H1 (cell line): ENCODE data around the gene SELENOO. TPM values are rescaled to one million over a fixed set of nuclear protein-coding genes. Genes with fewer than 3 reads are reported as not detected.

Experiments
- CTCF ChIA-PET: fragments of 300-600 bp; sonication (Branson Sonifier 250); formaldehyde crosslinking; loops from one replicate; lab custom pipeline; 2021; ENCODE audit not compliant: partially characterized antibody; lab: Charles Lee
- POLR2A ChIA-PET: fragments of 300-600 bp; sonication (Branson Sonifier 250); formaldehyde crosslinking; loops from one replicate; lab custom pipeline; 2021; ENCODE audit warnings: inconsistent platforms; ENCODE audit not compliant: partially characterized antibody; lab: Charles Lee
- DNase-seq, 2 experiments: peaks; one replicate each; pipeline versions ENCODE4 v3.0.0 to v3.0.0-alpha.2; 2010 to 2022; ENCODE audit warnings: low spot score in 2 of 2, low read depth in 1 of 2, mixed read lengths in 1 of 2
- FAIRE-seq: peaks from 2 replicates; lab custom pipeline; 2011; peaks lifted over from hg19 to GRCh38; lab: Jason Lieb, UNC
- H2AFZ ChIP-seq: 2 replicates; pipeline ENCODE4 v1.8.1; 2012; ENCODE audit warnings: low read length, inconsistent platforms
- H2AK5ac ChIP-seq: 2 replicates; pipeline ENCODE4 v1.6.1; 2013; ENCODE audit warnings: low read depth, low read length
- H2BK120ac ChIP-seq: replicated peaks from 2 replicates; pipeline ENCODE3; 2013; ENCODE audit warnings: low read depth, low read length, inconsistent platforms
- H2BK12ac ChIP-seq: 2 replicates; pipeline ENCODE4 v1.6.1; 2013; ENCODE audit warnings: low read depth, low read length
- H2BK15ac ChIP-seq: 2 replicates; pipeline ENCODE4 v1.6.1; 2013; ENCODE audit warnings: low read length
- H2BK20ac ChIP-seq: 2 replicates; pipeline ENCODE4 v1.6.1; 2013; ENCODE audit warnings: low read length
- H2BK5ac ChIP-seq: 2 replicates; pipeline ENCODE4 v1.6.1; 2013; ENCODE audit warnings: low read depth, low read length
- H3K14ac ChIP-seq: 2 replicates; pipeline ENCODE4 v1.6.1; 2013; ENCODE audit warnings: inconsistent platforms; ENCODE audit not compliant: insufficient read length
- H3K18ac ChIP-seq: 2 replicates; pipeline ENCODE4 v1.6.1; 2013; ENCODE audit warnings: low read length; ENCODE audit errors: extremely low read depth
- H3K23ac ChIP-seq: 2 replicates; pipeline ENCODE4 v1.6.1; 2013; ENCODE audit warnings: inconsistent platforms; ENCODE audit not compliant: insufficient read length
- H3K23me2 ChIP-seq: 2 replicates; pipeline ENCODE4 v1.6.1; 2013; ENCODE audit warnings: low read depth, low read length
- H3K27ac ChIP-seq: 2 replicates; pipeline ENCODE4 v1.6.1; 2011; ENCODE audit warnings: low read depth, low read length, inconsistent platforms
- H3K27me3 ChIP-seq, 4 experiments: replicated peaks in 1 of 4; 1 replicate in 1 of 4; 2 replicates in 3 of 4; pipeline versions ENCODE4 v1.6.1 to v1.8.1; 2011 to 2013; ENCODE audit warnings: low read length in 3 of 4, mild to moderate bottlenecking in 3 of 4, inconsistent platforms in 2 of 4, mixed read lengths in 2 of 4, moderate library complexity in 1 of 4; ENCODE audit not compliant: control insufficient read depth in 3 of 4, insufficient read depth in 3 of 4; ENCODE audit errors: extremely low read depth in 1 of 4
- H3K36me3 ChIP-seq, 4 experiments: 2 replicates each; pipeline versions ENCODE4 v1.6.1 to v1.8.1; 2011 to 2013; ENCODE audit warnings: mild to moderate bottlenecking in 4 of 4, low read length in 3 of 4, moderate library complexity in 2 of 4, control low read depth in 1 of 4, inconsistent platforms in 1 of 4; ENCODE audit not compliant: insufficient read depth in 4 of 4, control insufficient read depth in 2 of 4
- H3K4ac ChIP-seq: replicated peaks from 2 replicates; pipeline ENCODE3; 2013; ENCODE audit warnings: low read length, low read depth, mixed read lengths, inconsistent platforms; ENCODE audit not compliant: insufficient read length
- H3K4me1 ChIP-seq, 4 experiments: replicated peaks in 1 of 4; 1 replicate in 1 of 4; 2 replicates in 3 of 4; pipeline versions ENCODE4 v1.6.1 to v1.8.1; 2011 to 2013; ENCODE audit warnings: low read length in 3 of 4, inconsistent platforms in 2 of 4, mixed read lengths in 1 of 4; ENCODE audit not compliant: insufficient read depth in 4 of 4, control insufficient read depth in 3 of 4
- H3K4me2 ChIP-seq, 2 experiments: 2 replicates each; pipeline versions ENCODE4 v1.6.1 to v1.8.1; 2011 to 2013; ENCODE audit warnings: low read depth in 2 of 2, low read length in 2 of 2, control low read depth in 1 of 2, inconsistent platforms in 1 of 2, mild to moderate bottlenecking in 1 of 2; ENCODE audit not compliant: insufficient read depth in 1 of 2
- H3K4me3 ChIP-seq, 4 experiments: fragments of 200-600, 300-600 bp in 1 of 4; sonication (generic), shearing (Covaris generic), sonication (Bioruptor Twin) in 1 of 4; 2 replicates each; pipeline versions ENCODE4 v1.5.1 to v1.8.1; 2011 to 2016; ENCODE audit warnings: low read length in 4 of 4, low read depth in 3 of 4, control low read depth in 2 of 4, inconsistent platforms in 2 of 4, mild to moderate bottlenecking in 2 of 4, mixed read lengths in 1 of 4, moderate library complexity in 1 of 4; ENCODE audit not compliant: insufficient read depth in 2 of 4; ENCODE audit errors: extremely low read depth in 1 of 4
- H3K56ac ChIP-seq: replicated peaks from 2 replicates; pipeline ENCODE3; 2013; ENCODE audit warnings: low read depth, mild to moderate bottlenecking, mixed read lengths, low read length, inconsistent platforms; ENCODE audit not compliant: insufficient read length
- H3K79me1 ChIP-seq: 2 replicates; pipeline ENCODE4 v1.6.1; 2013; ENCODE audit warnings: low read depth, low read length, control low read depth
- H3K79me2 ChIP-seq, 2 experiments: 2 replicates each; pipeline versions ENCODE4 v1.6.1 to v1.8.1; 2012 to 2013; ENCODE audit warnings: low read length in 2 of 2, mild to moderate bottlenecking in 2 of 2, inconsistent platforms in 1 of 2; ENCODE audit not compliant: insufficient read depth in 2 of 2, control insufficient read depth in 1 of 2
- H3K9ac ChIP-seq, 4 experiments: replicated peaks in 1 of 4; 1 replicate in 1 of 4; 2 replicates in 3 of 4; pipeline versions ENCODE4 v1.6.1 to v1.8.1; 2011 to 2013; ENCODE audit warnings: low read depth in 3 of 4, low read length in 3 of 4, control low read depth in 2 of 4, mild to moderate bottlenecking in 2 of 4, moderate library complexity in 2 of 4, inconsistent platforms in 1 of 4; ENCODE audit errors: extremely low read depth in 1 of 4
- H3K9me3 ChIP-seq, 2 experiments: 2 replicates each; pipeline versions ENCODE4 v1.6.1 to v1.8.1; 2012 to 2013; ENCODE audit warnings: mild to moderate bottlenecking in 2 of 2, moderate library complexity in 2 of 2, control low read depth in 1 of 2, inconsistent platforms in 1 of 2, low read depth in 1 of 2, low read length in 1 of 2, mixed read lengths in 1 of 2; ENCODE audit not compliant: insufficient read depth in 2 of 2
- H4K20me1 ChIP-seq, 2 experiments: replicated peaks in 1 of 2; 2 replicates each; pipeline versions ENCODE3 to v1.8.1; 2011 to 2013; ENCODE audit warnings: inconsistent platforms in 2 of 2, low read length in 2 of 2, mild to moderate bottlenecking in 1 of 2; ENCODE audit not compliant: insufficient read depth in 2 of 2, control insufficient read depth in 1 of 2
- H4K5ac ChIP-seq: 2 replicates; pipeline ENCODE4 v1.6.1; 2013; ENCODE audit warnings: low read length, low read depth, mixed read lengths, inconsistent platforms; ENCODE audit not compliant: insufficient read length
- H4K8ac ChIP-seq: 2 replicates; pipeline ENCODE4 v1.8.0; 2013; ENCODE audit warnings: mild to moderate bottlenecking, moderate library complexity, low read length, inconsistent platforms; ENCODE audit not compliant: insufficient read depth; ENCODE audit errors: extremely low read depth
- H4K91ac ChIP-seq: replicated peaks from 2 replicates; pipeline ENCODE3; 2013; ENCODE audit warnings: low read length, mixed read lengths, inconsistent platforms; ENCODE audit not compliant: insufficient read length
- BACH1 ChIP-seq: IDR thresholded peaks from 2 replicates; pipeline ENCODE4 v1.6.1; 2012; ENCODE audit warnings: low read length, improper control_type of control experiment
- EGR1 ChIP-seq: IDR thresholded peaks from 2 replicates; pipeline ENCODE4 v1.6.1; 2011; ENCODE audit warnings: low read depth, low read length, borderline replicate concordance
- GTF2F1 ChIP-seq: IDR thresholded peaks from 2 replicates; pipeline ENCODE4 v1.6.1; 2012; ENCODE audit warnings: low read depth, low read length, improper control_type of control experiment, borderline replicate concordance
- KDM1A ChIP-seq: fragments of 200-600, 300-600 bp; sonication (generic); IDR thresholded peaks from 2 replicates; pipeline ENCODE4 v1.7.1; 2016; ENCODE audit warnings: mild to moderate bottlenecking, low read length, borderline replicate concordance
- NRF1 ChIP-seq: IDR thresholded peaks from 2 replicates; pipeline ENCODE4 v1.6.1; 2011; ENCODE audit warnings: mild to moderate bottlenecking, low read depth, low read length, improper control_type of control experiment
- POLR2A ChIP-seq, 2 experiments: IDR thresholded peaks; 1 replicate in 1 of 2; 2 replicates in 1 of 2; pipeline ENCODE4 v1.6.1; 2011; ENCODE audit warnings: low read depth in 2 of 2, low read length in 2 of 2, mild to moderate bottlenecking in 2 of 2; ENCODE audit errors: control extremely low read depth in 1 of 2
- USF2 ChIP-seq: IDR thresholded peaks from 2 replicates; pipeline ENCODE4 v1.6.1; 2011; ENCODE audit warnings: low read length, improper control_type of control experiment
- WGBS, 2 experiments: shearing (Covaris generic) in 1 of 2; methylation state at CpG; one replicate each; pipeline versions ENCODE4 v1.1.6 to v1.1.7; 2013 to 2015; ENCODE audit warnings: low lambda C conversion rate in 2 of 2, mixed read lengths in 2 of 2, inconsistent platforms in 1 of 2, low coverage in 1 of 2, missing lambda C conversion rate in 1 of 2; ENCODE audit not compliant: insufficient replicate concordance in 2 of 2, insufficient coverage in 1 of 2, insufficient read length in 1 of 2; ENCODE audit errors: extremely low coverage in 1 of 2, missing lambda C conversion rate in 1 of 2; 5-methylcytosine and 5-hydroxymethylcytosine counted together
- polyA plus RNA-seq, 7 experiments: library from polyadenylated mRNA; depleted of rRNA in 3 of 7; stranded (reverse) in 5 of 7; unstranded in 2 of 7; fragments of >200 nt in 5 of 7; fragments of 200-250 nt in 2 of 7; gene quantifications; 1 replicate in 5 of 7; 2 replicates in 1 of 7; 4 replicates in 1 of 7; pipeline versions ENCODE4 v1.2.1 to v1.2.3, GENCODE V29; 2011 to 2013; ENCODE audit warnings: missing spikeins in 2 of 7, mixed read lengths in 2 of 7
- total RNA-seq: library from RNA; stranded (reverse); fragmentation: NEBNext Ultra II Directional; extraction: Animal tissue kit (Norgen Biotek cat#: 25700); gene quantifications from 2 replicates; pipeline ENCODE4 v1.2.1, GENCODE V29; 2021

The SELENOO gene
- total and polyA plus RNA-seq, 2 of the 8 experiments (the other 6 are each of a cell fraction or from before 2014, with no cell fraction given), result 18.6 to 25.1 TPM

GRCh38 chr22:50161508-50162390 lies 39.1 kb upstream of the SELENOO start:
- FAIRE-seq (no peak), DNase-seq (no peak)

More at GRCh38 chr22:50161508-50162390, 39.1 kb upstream of the SELENOO start:
- Histone ChIP-seq H3K4ac (no peak overlapping the region), H3K4me1 (peaks cover 0 to 8% (median 0%) of the 10 kb centered on the region in 4 experiments; a peak in 1 of 7 replicates), H3K56ac (no peak overlapping the region), H3K9ac (no peak overlapping the region), H3K4me2 (no peak overlapping the region), H3K23ac (no peak overlapping the region), H3K4me3 (no peak overlapping the region), H3K27ac (no peak overlapping the region), H3K36me3 (no peaks in the 10 kb centered on the region), H2BK20ac (peak overlapping the region; percentile 61; the same call in 1 of the 2 replicates), H2BK15ac (no peak overlapping the region; the same call in 1 of the 2 replicates), H3K18ac (no peak overlapping the region), H3K27me3 (no peaks in the 10 kb centered on the region; a peak in 2 of 7 replicates), H3K9me3 (peaks cover 0 to 7% of the 10 kb centered on the region in 2 experiments; a peak in 1 of 4 replicates), H2AK5ac (peak overlapping the region; percentile 93; the same call in 1 of the 2 replicates), H3K23me2 (no peaks in the 10 kb centered on the region), H2AFZ (no peak overlapping the region), H4K8ac (no peak overlapping the region), H2BK120ac (no peak overlapping the region), H2BK12ac (0 out of 2 replicates have a peak overlapping the region, but pooled peaks have one; percentile 80), H3K14ac (no peak overlapping the region), H3K79me1 (no peaks in the 10 kb centered on the region), H3K79me2 (no peaks in the 10 kb centered on the region), H4K91ac (no peak overlapping the region), H2BK5ac (no peak overlapping the region), H4K5ac (no peak overlapping the region), H4K20me1 (no peaks in the 10 kb centered on the region)
- ChIA-PET CTCF (interaction anchor here (1.5 kb wide), 1 partner anchor 10 kb away, joined by 7 read pairs; no protein-coding TSS in a partner anchor), POLR2A (no interaction called here)
- TF ChIP-seq EGR1, result no peak
- TF ChIP-seq GTF2F1, result no peak
- TF ChIP-seq POLR2A (IDR thresholded peaks at IDR 0.05; ENCODE audit: control extremely low read depth in 1 of 2, low read depth in 2 of 2, low read length in 2 of 2), result no peak
- peak; percentile 45; the same call in 1 of the 2 replicates for TF ChIP-seq KDM1A
- no peak for TF ChIP-seq BACH1
- no peak for TF ChIP-seq USF2
- no peak for TF ChIP-seq NRF1
- 90% methylated on average over 23 of the region's 23 CpGs; no CpG with 5 or more reads in 1 of the 2 experiments for WGBS, 2 experiments
